Endothelial cell of umbilical vein (primary cell): ENCODE results near the gene ZNFX1. TPM values are rescaled to one million over a fixed set of nuclear protein-coding genes. Genes with fewer than 3 reads are reported as not detected.

ENCODE experiments used
- BruUV-seq: library from RNA; stranded (reverse); fragments of 400-500 nt; replicated peaks from 2 replicates; lab custom pipeline; 2021; lab: Mats Ljungman, UMichigan
- CTCF ChIA-PET: fragments of 300-600, 350-600 bp; sonication (Branson Sonifier 250); formaldehyde crosslinking; loops from one replicate; lab custom pipeline; 2021; ENCODE audit warnings: antibody characterized with exemption, inconsistent platforms; lab: Charles Lee
- POLR2A ChIA-PET: fragments of 300-600, 350-600 bp; sonication (Branson Sonifier 250); formaldehyde crosslinking; loops from one replicate; lab custom pipeline; 2021; ENCODE audit warnings: antibody characterized with exemption, inconsistent platforms; lab: Charles Lee
- DNase-seq: peaks from one replicate; pipeline ENCODE4 v3.0.0-alpha.2; 2011; ENCODE audit warnings: low read depth, low spot score
- FAIRE-seq: peaks from 2 replicates; lab custom pipeline; 2011; peaks lifted over from hg19 to GRCh38; lab: Jason Lieb, UNC
- H2AFZ ChIP-seq: 2 replicates; pipeline ENCODE4 v1.6.0; 2012; ENCODE audit warnings: low read depth, low read length, control low read depth, inconsistent platforms
- H3K27ac ChIP-seq: 2 replicates; pipeline ENCODE4 v1.5.1; 2011; ENCODE audit warnings: low read depth, mild to moderate bottlenecking, control low read depth, low read length, moderate library complexity; ENCODE audit not compliant: insufficient read depth
- H3K27me3 ChIP-seq, 2 experiments: 2 replicates each; pipeline versions ENCODE4 v1.6.0 to v1.6.1; 2011; ENCODE audit warnings: low read length in 2 of 2, mixed read lengths in 1 of 2; ENCODE audit not compliant: control insufficient read depth in 2 of 2, insufficient read depth in 2 of 2
- H3K36me3 ChIP-seq, 2 experiments: 2 replicates in 1 of 2; 3 replicates in 1 of 2; pipeline ENCODE4 v1.5.1; 2011; ENCODE audit warnings: low read length in 2 of 2, mild to moderate bottlenecking in 1 of 2, moderate library complexity in 1 of 2; ENCODE audit not compliant: control insufficient read depth in 2 of 2, insufficient read depth in 2 of 2; ENCODE audit errors: extremely low read depth in 1 of 2
- H3K4me1 ChIP-seq: 3 replicates; pipeline ENCODE4 v1.5.1; 2011; ENCODE audit warnings: mild to moderate bottlenecking, low read length; ENCODE audit not compliant: control insufficient read depth, insufficient read depth; ENCODE audit errors: extremely low read depth
- H3K4me2 ChIP-seq: 2 replicates; pipeline ENCODE4 v1.6.1; 2011; ENCODE audit warnings: low read length, control low read depth, mixed read lengths; ENCODE audit not compliant: insufficient read depth
- H3K4me3 ChIP-seq, 3 experiments: fragments of 200-600 bp in 1 of 3; sonication (generic), shearing (Covaris generic) in 1 of 3; replicated peaks in 1 of 3; 2 replicates each; pipeline ENCODE4 v1.5.1; 2011 to 2016; ENCODE audit warnings: control low read depth in 3 of 3, low read length in 3 of 3, mild to moderate bottlenecking in 2 of 3, inconsistent platforms in 1 of 3, low read depth in 1 of 3, moderate library complexity in 1 of 3; ENCODE audit not compliant: insufficient read depth in 1 of 3
- H3K79me2 ChIP-seq: 2 replicates; pipeline ENCODE4 v1.6.0; 2012; ENCODE audit warnings: low read length, inconsistent platforms; ENCODE audit not compliant: control insufficient read depth, insufficient read depth
- H3K9ac ChIP-seq: replicated peaks from 2 replicates; pipeline ENCODE3; 2011; ENCODE audit warnings: low read length, control low read depth; ENCODE audit not compliant: insufficient read depth; ENCODE audit errors: extremely low read depth
- H3K9me1 ChIP-seq: replicated peaks from 3 replicates; pipeline ENCODE4 v1.6.0; 2011; ENCODE audit warnings: mild to moderate bottlenecking, low read length; ENCODE audit not compliant: control insufficient read depth, insufficient read depth; ENCODE audit errors: extremely low read depth
- H3K9me3 ChIP-seq: replicated peaks from 2 replicates; pipeline ENCODE4 v1.5.1; 2012; ENCODE audit warnings: low read length, inconsistent platforms; ENCODE audit not compliant: control insufficient read depth, insufficient read depth
- H4K20me1 ChIP-seq: replicated peaks from 2 replicates; pipeline ENCODE3; 2011; ENCODE audit warnings: mild to moderate bottlenecking, low read length; ENCODE audit not compliant: control insufficient read depth, insufficient read depth; ENCODE audit errors: extremely low read depth
- EZH2 ChIP-seq: IDR thresholded peaks from 2 replicates; pipeline ENCODE4 v1.6.1; 2012; ENCODE audit warnings: borderline replicate concordance, low read depth, mild to moderate bottlenecking, moderate library complexity, low read length, inconsistent platforms; ENCODE audit not compliant: severe bottlenecking
- FOS ChIP-seq: IDR thresholded peaks from 2 replicates; pipeline ENCODE4 v1.6.1; 2011; ENCODE audit warnings: mild to moderate bottlenecking, low read length, moderate library complexity, borderline replicate concordance; ENCODE audit not compliant: insufficient read depth
- GATA2 ChIP-seq: IDR thresholded peaks from 2 replicates; pipeline ENCODE4 v1.7.0; 2011; ENCODE audit warnings: low read depth, mild to moderate bottlenecking, moderate library complexity, mixed read lengths, low read length; ENCODE audit not compliant: insufficient read length, insufficient read depth
- JUN ChIP-seq: IDR thresholded peaks from 2 replicates; pipeline ENCODE4 v1.6.1; 2011; ENCODE audit warnings: borderline replicate concordance, low read depth; ENCODE audit not compliant: insufficient read length, insufficient read depth
- MYC ChIP-seq: IDR thresholded peaks from one replicate; pipeline ENCODE4 v1.6.1; 2011; ENCODE audit warnings: mild to moderate bottlenecking, low read depth, low read length
- POLR2A ChIP-seq: IDR thresholded peaks from 2 replicates; pipeline ENCODE4 v1.6.1; 2012; ENCODE audit warnings: low read depth, mild to moderate bottlenecking, control low read depth, low read length
- POLR2AphosphoS5 ChIP-seq: IDR thresholded peaks from 2 replicates; pipeline ENCODE4 v1.6.1; 2012; ENCODE audit warnings: low read depth, mild to moderate bottlenecking, control low read depth, low read length, moderate library complexity; ENCODE audit not compliant: insufficient read depth
- dilution Hi-C: fragments of 300-500 bp; cut with MboI; formaldehyde crosslinking; loops from one replicate; pipeline ENCODE4 v1.15.0; 2019; ENCODE audit warnings: low sequenced_read_pairs; ENCODE audit not compliant: extremely low pct_ligation_motif_present
- intact Hi-C: fragments of 100-400 bp; cut with micrococcal nuclease; formaldehyde crosslinking; loops from one replicate; pipeline ENCODE4 v1.10.0; 2022
- polyA plus RNA-seq, 4 experiments: library from polyadenylated mRNA; depleted of rRNA in 3 of 4; stranded (reverse) in 3 of 4; unstranded in 1 of 4; fragments of >200 nt; gene quantifications; 2 replicates each; pipeline versions ENCODE4 v1.2.1 to v1.2.3, GENCODE V29; 2011 to 2012; ENCODE audit warnings: missing spikeins in 1 of 4
- total RNA-seq: library from RNA; stranded (reverse); gene quantifications from 2 replicates; pipeline ENCODE4 v1.2.3, GENCODE V29; 2021
- TF ChIP-seq, protein P1 (sequence below): IDR thresholded peaks from 2 replicates; pipeline ENCODE4 v1.6.1; 2011; ENCODE audit not compliant: insufficient read depth, insufficient read length
- TF ChIP-seq, protein P2 (sequence below), 2 donors: IDR thresholded peaks; 1 replicate in 1 of 2; 2 replicates in 1 of 2; pipeline ENCODE4 v1.5.1; 2011; ENCODE audit warnings: low read length in 2 of 2, mild to moderate bottlenecking in 2 of 2, moderate library complexity in 2 of 2, control low read depth in 1 of 2, inconsistent platforms in 1 of 2, low read depth in 1 of 2; ENCODE audit not compliant: insufficient read depth in 1 of 2; ENCODE audit errors: extremely low read depth in 1 of 2

ZNFX1 gene
- total and polyA plus RNA-seq, 2 donors (not counting 3 experiments of a cell fraction or from before 2014, with no cell fraction given), result 8.3 to 27.9 TPM

DNA sequence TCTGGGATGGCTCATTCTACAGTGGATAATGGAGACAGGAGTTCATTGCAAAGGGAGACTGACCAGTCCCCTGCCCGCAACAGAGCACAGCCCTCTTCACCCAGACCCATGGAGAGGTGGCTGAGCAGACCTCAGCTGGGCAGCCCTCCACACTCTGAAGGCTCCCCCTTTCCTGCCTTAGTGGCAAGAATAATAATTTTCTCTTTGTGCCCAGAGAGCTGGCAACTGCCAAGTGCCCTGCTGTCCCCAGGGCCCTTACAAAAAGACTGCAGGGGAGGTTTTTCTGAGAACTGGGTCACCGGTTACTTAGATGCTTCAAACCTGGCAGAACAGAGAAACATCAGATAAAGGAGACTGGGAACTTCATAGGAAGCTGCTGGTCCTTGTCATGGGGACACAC, 35.4 kb upstream of the ZNFX1 start:
- DNase-seq (no peak), FAIRE-seq (no peak)
- no peak overlapping the region for H3K4me3 ChIP-seq
- no peak overlapping the region for H3K4me2 ChIP-seq
- TF ChIP-seq JUN, result no peak
- no peak for TF ChIP-seq POLR2A
- TF ChIP-seq POLR2AphosphoS5, result no peak
- TF ChIP-seq, protein P1, sequence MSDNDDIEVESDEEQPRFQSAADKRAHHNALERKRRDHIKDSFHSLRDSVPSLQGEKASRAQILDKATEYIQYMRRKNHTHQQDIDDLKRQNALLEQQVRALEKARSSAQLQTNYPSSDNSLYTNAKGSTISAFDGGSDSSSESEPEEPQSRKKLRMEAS, result no peak
- no peak for TF ChIP-seq FOS
- no peak for TF ChIP-seq GATA2
- TF ChIP-seq MYC, result no peak
- TF ChIP-seq, protein P2, sequence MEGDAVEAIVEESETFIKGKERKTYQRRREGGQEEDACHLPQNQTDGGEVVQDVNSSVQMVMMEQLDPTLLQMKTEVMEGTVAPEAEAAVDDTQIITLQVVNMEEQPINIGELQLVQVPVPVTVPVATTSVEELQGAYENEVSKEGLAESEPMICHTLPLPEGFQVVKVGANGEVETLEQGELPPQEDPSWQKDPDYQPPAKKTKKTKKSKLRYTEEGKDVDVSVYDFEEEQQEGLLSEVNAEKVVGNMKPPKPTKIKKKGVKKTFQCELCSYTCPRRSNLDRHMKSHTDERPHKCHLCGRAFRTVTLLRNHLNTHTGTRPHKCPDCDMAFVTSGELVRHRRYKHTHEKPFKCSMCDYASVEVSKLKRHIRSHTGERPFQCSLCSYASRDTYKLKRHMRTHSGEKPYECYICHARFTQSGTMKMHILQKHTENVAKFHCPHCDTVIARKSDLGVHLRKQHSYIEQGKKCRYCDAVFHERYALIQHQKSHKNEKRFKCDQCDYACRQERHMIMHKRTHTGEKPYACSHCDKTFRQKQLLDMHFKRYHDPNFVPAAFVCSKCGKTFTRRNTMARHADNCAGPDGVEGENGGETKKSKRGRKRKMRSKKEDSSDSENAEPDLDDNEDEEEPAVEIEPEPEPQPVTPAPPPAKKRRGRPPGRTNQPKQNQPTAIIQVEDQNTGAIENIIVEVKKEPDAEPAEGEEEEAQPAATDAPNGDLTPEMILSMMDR (IDR thresholded peaks at IDR 0.05; ENCODE audit: extremely low read depth in 1 of 2, insufficient read depth in 1 of 2, low read depth in 1 of 2, low read length in 2 of 2), result no peak
- no peak for TF ChIP-seq EZH2
- no peaks in the 10 kb centered on the region for H3K9me1 ChIP-seq
- H3K27me3 ChIP-seq, result peaks cover 20 to 31% of the 10 kb centered on the region in 2 experiments
- H2AFZ ChIP-seq, result no peak overlapping the region
- ChIA-PET POLR2A (no interaction called here), CTCF (interaction anchor here (0.6 to 2.5 kb wide), 2 partner anchors 10 to 67 kb away, joined by 3 to 9 read pairs; no protein-coding TSS in a partner anchor)
- H4K20me1 ChIP-seq, result no peaks in the 10 kb centered on the region
- H3K36me3 ChIP-seq, result no peaks in the 10 kb centered on the region
- no peaks in the 10 kb centered on the region for H3K79me2 ChIP-seq
- dilution Hi-C loops, result no loop called here
- no peaks in the 10 kb centered on the region for H3K9me3 ChIP-seq
- no TSS peak for BruUV-seq
- intact Hi-C loops, result no loop called here
- H3K4me1 ChIP-seq, result peaks cover 8% of the 10 kb centered on the region
- no peak overlapping the region for H3K9ac ChIP-seq
- no peak overlapping the region for H3K27ac ChIP-seq
